NCI-H1048 (cell line): ENCODE data around the gene GH2.

Source experiments
- DNase-seq: peaks from one replicate; lab custom pipeline; 2025; lab: John Stamatoyannopoulos, UW

GH2 gene

DNA sequence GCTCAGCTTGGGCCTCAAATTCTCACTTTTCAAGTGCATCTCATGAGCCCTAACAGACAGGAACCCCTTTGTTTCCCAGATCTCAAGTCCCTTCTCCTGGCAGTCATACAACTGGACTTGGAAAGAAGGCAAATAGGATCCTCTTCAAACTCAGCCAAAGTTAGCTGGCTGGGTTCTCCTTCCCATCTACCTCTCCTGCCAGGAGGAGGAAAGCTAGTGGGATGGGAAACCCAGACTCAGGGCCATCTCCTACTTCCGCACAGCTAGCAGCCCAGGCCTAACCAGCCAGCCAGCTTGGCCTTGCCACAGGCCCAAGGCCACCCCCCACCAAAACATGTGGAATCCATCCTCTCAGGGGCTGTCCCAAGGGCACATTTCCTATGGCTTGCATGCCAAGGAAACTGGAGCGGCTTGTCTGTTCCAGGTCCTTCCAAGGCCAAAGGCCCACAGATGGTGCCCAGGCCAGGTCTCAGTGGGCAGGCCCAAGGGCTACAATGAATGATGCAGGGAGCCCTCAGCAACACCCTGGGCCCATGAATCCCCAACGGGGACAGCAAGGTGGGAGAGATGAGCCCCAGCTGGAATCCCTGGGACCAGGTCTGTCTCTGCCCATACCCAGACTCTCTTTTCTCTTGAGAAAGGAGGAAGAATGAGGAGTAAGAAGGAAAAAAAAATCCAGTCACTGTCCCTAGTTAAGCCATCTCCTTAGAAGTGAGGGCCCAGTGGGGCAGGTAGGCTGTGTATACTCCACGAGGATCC is 41.0 kb downstream of the GH2 start:
- no peak for DNase-seq

DNA sequence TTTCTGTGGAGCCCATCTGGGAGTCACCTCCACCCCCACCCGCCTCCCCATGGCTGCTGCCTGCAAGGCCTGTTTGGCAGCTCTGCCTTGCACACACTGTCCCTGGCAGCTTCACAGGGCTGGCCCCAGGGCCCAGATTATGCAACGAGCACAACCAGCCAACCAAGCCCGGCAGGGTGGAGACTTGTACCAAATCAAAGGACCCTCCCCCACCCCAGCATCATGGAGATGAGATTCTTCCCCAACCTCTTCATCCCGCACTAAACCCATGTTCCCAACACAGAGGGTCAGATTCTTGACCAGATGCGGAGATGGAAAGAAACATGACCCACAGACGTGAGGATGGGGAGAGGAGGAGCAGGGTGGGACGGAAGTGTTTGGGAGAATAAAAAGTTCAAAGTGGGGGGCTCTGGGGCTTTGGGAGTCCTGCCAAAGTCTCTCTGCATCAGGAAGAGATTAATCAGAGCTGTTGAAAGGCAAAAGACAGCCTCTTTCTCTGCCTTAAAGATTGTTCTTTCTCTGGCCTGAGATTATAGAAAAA is 43.0 kb downstream of the GH2 start:
- no peak for DNase-seq

DNA sequence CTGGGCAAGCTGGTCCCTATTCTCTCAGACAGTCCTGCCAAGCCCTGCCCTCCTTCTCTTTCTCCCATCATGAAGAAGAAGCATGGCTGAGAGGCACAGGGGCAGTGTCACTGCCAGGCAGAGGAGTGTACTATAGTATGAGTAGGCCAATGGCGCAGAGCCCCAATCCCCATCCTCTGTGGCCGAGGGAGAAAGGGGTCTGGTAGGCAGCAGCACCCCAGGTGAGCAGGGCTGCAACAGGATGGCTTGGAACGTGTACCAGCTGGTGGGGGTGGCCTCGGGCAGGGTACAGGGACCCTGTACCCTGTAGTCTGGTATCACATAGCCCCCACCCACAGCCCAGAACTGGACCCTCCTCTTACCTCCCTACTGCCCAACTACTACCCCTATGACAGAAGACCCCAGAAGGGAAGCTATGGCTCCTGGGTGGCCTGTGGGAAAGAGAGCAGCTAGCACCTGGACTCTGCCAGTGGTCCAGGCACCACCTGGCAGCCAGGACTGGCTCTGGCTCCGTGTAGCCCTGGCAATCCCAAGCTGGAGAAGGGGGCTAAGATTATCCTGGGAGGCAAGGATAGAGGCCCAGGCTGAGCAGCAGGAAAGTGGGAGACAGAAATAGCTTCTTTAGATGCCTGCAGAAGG is 43.7 kb downstream of the GH2 start:
- DNase-seq = no peak

DNA sequence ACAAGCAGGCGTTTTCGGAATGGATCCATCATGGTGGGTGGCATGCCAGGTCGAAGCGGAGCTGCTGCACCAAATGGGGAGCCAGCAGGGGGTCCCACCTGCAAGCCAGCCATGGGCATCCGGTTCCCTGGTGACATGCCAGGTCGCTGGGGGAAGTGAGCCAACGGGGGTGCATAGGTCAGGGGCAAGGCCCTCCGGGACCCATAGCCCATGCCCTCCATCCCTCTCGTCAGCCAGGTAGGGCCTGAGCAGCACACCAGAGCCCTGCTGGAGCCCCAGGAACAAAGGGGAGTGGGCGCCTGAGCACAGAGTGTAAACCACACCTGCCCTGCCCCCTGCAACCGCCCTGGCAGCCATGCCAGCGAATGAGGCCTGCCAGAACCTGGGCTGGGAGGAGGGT is 44.3 kb downstream of the GH2 start:
- DNase-seq = no peak

DNA sequence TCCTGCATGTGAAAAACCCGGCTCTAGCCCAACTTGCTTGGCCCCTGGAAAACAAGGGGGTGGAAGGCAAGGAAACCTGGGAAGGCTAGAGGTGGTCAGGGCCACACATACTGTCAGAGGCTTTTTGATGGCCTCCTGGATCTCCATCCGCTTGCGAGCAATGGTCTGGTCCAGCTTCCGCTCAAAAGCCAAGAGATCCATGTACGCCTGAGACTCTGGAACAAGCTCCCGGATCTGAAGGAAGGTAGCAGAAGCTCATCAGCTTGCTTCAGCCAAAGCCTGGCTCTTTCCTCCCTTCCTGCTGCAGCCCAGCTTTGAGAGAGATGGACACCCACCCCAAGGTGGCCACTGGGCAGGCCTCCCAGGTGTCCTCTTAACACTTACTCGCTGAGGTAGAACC is 44.9 kb downstream of the GH2 start:
- no peak for DNase-seq

DNA sequence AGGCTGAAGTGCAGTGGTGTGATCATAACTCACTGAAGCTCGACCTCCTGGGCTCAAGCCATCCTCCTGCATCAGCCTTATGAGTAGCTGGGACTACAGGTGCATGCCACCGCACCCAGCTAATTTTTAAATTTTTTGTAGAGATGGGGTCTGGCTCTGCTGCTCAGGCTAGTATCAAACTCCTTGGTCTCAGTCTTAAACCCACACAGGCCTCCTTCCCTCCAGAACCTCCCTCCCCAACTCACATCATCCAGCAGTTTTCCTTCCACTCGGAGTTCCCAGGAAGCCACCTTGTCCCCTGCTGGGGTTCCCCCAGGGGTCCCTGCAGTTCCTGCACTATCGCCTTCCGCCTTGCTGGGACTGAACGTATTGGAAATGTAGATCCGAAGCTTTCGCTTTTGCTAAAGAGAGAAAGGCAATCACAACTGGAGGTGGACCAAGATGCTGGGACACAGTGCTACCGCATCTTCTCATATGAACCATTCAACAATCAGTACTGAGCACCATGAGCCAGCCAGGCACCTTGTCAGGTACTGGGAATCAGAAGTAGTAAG is 46.5 kb downstream of the GH2 start:
- no peak for DNase-seq

DNA sequence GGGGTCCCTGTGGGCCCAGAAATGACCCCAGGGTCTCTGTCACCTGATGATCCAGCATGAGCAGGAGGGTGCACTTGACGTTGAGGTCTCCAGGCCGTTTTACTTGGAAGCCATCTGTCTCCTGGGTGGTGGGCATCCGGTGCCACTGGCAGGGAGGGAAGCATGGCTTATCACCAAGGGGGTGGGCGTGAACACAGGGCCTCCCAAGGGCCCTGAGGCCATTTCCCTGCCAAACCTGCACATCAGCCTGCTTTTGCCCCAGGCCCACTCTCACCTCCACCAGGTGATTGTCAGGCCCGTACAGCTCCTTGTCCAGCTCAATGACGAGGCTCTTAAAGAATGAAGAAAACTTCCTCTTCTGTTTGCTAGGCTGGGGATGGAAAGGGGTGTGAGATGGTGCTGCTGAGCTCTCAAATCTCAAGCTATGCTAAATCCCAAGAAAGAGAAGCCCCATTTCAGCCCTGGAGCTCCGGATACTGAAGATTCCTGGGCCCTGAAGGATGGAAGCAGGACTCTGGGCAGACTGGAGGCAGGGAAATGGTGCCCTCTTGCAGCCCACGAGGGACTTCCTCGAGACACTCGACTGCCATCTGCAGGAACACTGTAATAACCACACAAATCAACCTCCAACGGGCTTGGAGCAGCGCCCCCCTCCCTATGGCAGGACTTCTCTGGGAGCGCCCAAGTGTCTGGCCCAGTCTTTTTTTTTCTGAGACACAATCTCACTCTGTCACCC is 47.1 kb downstream of the GH2 start:
- peak; percentile 41 for DNase-seq

DNA sequence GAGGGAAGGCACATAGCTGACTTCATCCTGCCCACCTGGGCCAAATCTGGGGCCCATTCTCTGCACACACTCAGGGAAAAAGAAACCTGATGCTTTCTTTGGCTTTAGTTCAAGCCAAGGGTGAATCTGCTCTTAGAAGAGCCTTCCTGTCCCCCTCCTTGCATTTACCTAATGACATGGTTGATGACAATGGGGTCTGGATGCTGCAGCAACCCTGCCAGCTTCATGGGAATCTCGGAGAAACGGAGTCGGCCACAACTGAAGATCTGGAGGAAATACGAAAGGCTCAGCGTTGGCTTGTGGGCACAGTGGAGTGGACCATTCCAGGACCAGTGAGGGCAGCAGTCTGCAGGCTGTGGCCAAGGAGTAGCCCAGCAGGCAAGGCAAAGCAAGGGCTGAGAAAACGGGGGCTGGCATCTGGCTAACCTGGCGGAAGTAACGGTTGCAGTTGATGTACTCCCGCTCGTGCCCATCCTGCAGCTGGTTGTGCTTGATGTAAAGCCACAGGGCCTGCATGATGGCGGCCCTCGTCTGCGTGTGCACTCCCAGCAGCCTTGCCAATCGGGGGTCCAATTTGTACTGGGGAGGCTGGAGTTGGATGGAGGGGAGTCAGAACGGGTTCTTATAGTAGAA is 47.9 kb downstream of the GH2 start:
- DNase-seq = no peak

DNA sequence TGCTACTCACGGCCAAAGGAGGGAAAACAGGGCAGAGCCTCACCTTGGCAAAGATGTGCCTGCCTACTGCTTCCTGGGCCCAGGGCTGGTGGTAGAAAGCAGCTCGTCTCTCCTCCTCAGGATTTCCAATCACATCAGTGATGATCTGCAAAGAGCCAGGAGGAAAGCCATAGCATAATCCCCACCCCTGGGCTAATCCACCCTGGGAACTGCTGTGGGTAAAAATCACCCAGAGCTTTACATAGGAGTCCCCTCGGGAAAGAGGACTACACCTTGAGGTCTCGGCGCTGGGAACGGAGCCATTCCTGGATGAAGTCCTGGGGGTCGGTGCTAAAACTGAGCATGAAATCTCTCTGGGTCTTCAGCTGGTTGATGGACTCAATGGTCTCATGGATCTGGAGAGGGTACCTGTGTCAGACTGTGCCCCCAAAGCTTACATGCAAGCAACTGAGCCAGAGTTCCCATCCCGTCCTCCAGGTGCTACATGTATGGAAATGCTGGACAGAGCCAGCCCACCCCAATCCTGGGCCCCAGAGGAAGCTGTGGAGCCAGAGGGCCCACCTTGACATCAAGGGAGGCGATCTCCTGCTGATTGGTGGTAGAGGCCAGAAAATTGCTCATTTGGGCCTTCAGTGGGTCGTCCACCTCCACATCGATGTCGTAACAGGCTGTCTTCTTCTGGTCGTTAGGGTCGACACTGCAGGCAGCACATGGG is 48.6 kb downstream of the GH2 start:
- DNase-seq = no peak

DNA sequence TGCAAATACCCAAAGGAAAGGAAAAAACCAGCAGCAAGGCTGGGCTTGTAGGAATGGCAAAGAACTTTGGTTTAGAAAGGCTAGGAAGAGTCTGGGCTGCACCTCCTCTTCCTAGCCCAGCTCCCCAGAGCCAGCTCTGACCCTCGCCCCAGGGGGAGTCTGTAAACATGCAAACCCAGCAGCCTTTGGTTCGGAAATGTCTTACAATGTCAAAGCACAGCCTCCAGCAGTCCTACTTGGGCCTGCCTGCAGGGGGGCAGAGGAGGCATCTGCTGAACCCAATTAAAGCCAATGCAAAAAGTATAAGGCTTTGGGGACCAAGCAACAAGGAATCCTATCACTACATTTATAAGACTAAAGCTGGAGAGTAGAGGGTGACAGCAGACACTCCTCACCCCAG is 49.3 kb downstream of the GH2 start:
- no peak for DNase-seq

DNA sequence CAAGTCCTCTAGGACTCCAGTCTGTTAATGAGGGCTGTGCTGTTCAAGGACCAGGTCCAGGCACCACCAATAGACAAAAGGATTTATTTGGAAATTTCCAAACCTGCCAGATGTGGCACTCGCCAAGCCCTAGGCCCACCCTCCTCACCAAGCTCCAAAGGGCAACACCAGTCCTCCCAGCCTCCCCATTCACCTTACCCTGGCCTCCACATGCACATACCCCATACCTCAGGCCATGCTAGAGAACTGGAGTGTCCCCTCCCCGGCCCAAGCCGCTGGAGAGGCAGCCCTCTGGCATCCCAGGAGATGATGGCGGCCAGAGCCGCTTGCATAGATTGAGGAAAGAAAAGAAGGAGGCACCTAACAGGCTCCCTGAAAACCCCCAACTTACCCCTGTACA is 49.7 kb downstream of the GH2 start:
- DNase-seq = no peak

DNA sequence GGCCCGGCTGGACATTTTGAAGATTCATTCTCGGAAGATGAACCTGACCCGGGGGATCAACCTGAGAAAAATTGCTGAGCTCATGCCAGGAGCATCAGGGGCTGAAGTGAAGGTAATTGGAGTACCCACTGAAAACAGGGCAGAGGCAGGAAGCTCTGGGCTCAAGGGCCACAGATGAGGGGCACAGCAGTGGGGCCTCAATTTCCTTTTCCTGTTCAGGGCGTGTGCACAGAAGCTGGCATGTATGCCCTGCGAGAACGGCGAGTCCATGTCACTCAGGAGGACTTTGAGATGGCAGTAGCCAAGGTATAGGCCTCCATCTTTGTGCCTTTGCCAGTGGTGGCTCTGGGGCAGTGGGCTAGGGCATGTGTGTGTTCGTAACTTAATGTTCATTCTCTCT is 50.2 kb downstream of the GH2 start:
- no peak for DNase-seq

DNA sequence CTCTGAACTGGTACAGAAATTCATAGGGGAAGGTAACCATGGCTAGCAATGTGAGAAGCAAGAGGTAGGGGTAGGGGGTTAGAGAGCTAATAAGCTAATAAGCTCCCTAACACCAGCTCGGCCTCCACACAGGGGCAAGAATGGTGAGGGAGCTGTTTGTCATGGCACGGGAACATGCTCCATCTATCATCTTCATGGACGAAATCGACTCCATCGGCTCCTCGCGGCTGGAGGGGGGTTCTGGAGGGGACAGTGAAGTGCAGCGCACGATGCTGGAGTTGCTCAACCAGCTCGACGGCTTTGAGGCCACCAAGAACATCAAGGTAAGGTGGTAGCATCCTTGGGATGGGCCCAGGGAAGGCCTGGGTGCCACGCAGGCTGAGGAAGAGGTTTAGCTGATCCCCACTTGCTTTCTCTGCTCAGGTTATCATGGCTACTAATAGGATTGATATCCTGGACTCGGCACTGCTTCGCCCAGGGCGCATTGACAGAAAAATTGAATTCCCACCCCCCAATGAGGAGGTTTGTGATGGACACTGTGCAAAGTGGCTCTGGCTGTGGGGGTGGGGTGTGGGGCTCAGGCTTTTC is 50.7 kb downstream of the GH2 start:
- DNase-seq = no peak

DNA sequence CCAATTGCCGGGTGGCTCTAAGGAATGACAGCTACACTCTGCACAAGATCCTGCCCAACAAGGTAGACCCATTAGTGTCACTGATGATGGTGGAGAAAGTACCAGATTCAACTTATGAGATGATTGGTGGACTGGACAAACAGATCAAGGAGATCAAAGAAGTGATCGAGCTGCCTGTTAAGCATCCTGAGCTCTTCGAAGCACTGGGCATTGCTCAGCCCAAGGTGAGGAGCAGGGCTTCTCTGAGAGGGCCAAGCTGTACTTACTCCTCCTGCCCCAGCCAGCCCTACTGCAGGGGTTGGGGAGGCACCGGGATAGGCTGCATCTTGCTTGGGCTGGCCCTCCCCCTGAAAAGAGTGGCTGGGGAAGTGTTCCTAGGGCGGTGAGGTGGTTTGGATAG is 51.5 kb downstream of the GH2 start:
- no peak for DNase-seq
